GM08714 (cell line): ENCODE results near the gene RBMS3.
A peak's percentile ranks its signal among the peaks of the same experiment; 100 is the strongest.
"Not testable (repeated sequence)": the region's sequence is repeated elsewhere in the genome, so short reads cannot be mapped to it uniquely, and the experiment has no call there.

Experiments
- H3K4me3 ChIP-seq: fragments of 200-500 bp; sonication (Bioruptor generic); 2 replicates; pipeline ENCODE4 v1.5.1; 2014; ENCODE audit warnings: mild to moderate bottlenecking, low read length, inconsistent platforms
- ZNF274 ChIP-seq: IDR thresholded peaks from 2 replicates; pipeline ENCODE4 v1.6.1; 2012; ENCODE audit warnings: mild to moderate bottlenecking, low read depth, low read length

The RBMS3 gene

GRCh38 chr3:29312395-29312794 is 31.5 kb downstream of the RBMS3 start:
- H3K4me3 ChIP-seq: no peak overlapping the region
- no peak for TF ChIP-seq ZNF274

GRCh38 chr3:29312960-29313452 is 32.1 kb downstream of the RBMS3 start:
- no peak overlapping the region for H3K4me3 ChIP-seq
- no peak for TF ChIP-seq ZNF274

- TF ChIP-seq ZNF274: no peak
- no peak overlapping the region for H3K4me3 ChIP-seq
These were observed 33.3 kb downstream of the RBMS3 start for GRCh38 chr3:29313981-29314726.

- no peak overlapping the region for H3K4me3 ChIP-seq
- no peak for TF ChIP-seq ZNF274
These were observed 33.8 kb downstream of the RBMS3 start for GRCh38 chr3:29314727-29315088.

- no peak for TF ChIP-seq ZNF274
- no peak overlapping the region for H3K4me3 ChIP-seq
These were observed 36.8 kb downstream of the RBMS3 start for GRCh38 chr3:29317659-29318173.

GRCh38 chr3:29318251-29318650 is 37.4 kb downstream of the RBMS3 start:
- no peak for TF ChIP-seq ZNF274
- H3K4me3 ChIP-seq: no peak overlapping the region

GRCh38 chr3:29319262-29319661 is 38.4 kb downstream of the RBMS3 start:
- H3K4me3 ChIP-seq: no peak overlapping the region
- no peak for TF ChIP-seq ZNF274

- TF ChIP-seq ZNF274: no peak
- no peak overlapping the region for H3K4me3 ChIP-seq
These were observed 38.9 kb downstream of the RBMS3 start for GRCh38 chr3:29319798-29320197.

- TF ChIP-seq ZNF274: no peak
- H3K4me3 ChIP-seq: no peak overlapping the region
These were observed 41.7 kb downstream of the RBMS3 start for GRCh38 chr3:29322586-29322985.

GRCh38 chr3:29324180-29324651 is 43.3 kb downstream of the RBMS3 start:
- H3K4me3 ChIP-seq: peak overlapping the region; percentile 60; the same call in 1 of the 2 replicates
- TF ChIP-seq ZNF274: no peak

GRCh38 chr3:29326540-29326939 is 45.7 kb downstream of the RBMS3 start:
- not testable (repeated sequence) for H3K4me3 ChIP-seq

GRCh38 chr3:29329986-29330890 is 49.4 kb downstream of the RBMS3 start:
- no peak for TF ChIP-seq ZNF274
- H3K4me3 ChIP-seq: no peak overlapping the region

GRCh38 chr3:29331035-29331434 is 50.2 kb downstream of the RBMS3 start:
- TF ChIP-seq ZNF274: no peak
- no peak overlapping the region for H3K4me3 ChIP-seq

- H3K4me3 ChIP-seq: no peak overlapping the region
- TF ChIP-seq ZNF274: no peak
These were observed 50.8 kb downstream of the RBMS3 start for GRCh38 chr3:29331456-29332194.
